ENCODE measurements around the gene GPR171. TPM values are rescaled to one million over a fixed set of nuclear protein-coding genes. Genes with fewer than 3 reads are reported as not detected.

The GPR171 gene
- total and polyA plus RNA-seq, 10 donors = 2.7 to 40.4 (median 11.1) TPM

- no peak overlapping the region for H3K4me3 ChIP-seq
Measured at GRCh38 chr3:151228666-151229040, 25.6 kb upstream of the GPR171 start.

GRCh38 chr3:151227807-151228665 is 25.0 kb upstream of the GPR171 start:
- no peaks in the 10 kb centered on the region for H3K9me3 ChIP-seq
- 42 to 45% (median 43%) methylated on average over 9 of the region's 9 CpGs for WGBS, 5 donors
- peak overlapping the region in 5 of 8 donors; percentile 5 to 61 (median 39) for H3K27ac ChIP-seq
- H3K27me3 ChIP-seq (replicated peaks in 1 of 7) = no peaks in the 10 kb centered on the region
- H3K4me3 ChIP-seq = peak overlapping the region in 1 of 8 donors; percentile 21
- intact Hi-C loops (cut with DNase I; ENCODE audit: low total_unique reads) = loop anchor here (5.0 kb wide), 1 partner anchor 54 kb away; no protein-coding TSS in a partner anchor
- no peaks in the 10 kb centered on the region for H3K36me3 ChIP-seq
- peak; percentile 90 for DNase-seq
- peaks cover 7 to 64% (median 28%) of the 10 kb centered on the region in 6 donors for H3K4me1 ChIP-seq
- TF ChIP-seq POLR2AphosphoS5 (IDR thresholded peaks at IDR 0.05) (peak in 1 of 3 donors; percentile 8), CTCF (IDR thresholded peaks at IDR 0.05 in 8 of 11, conservative IDR thresholded peaks at IDR 0.05 in 3 of 11) (peak; percentile 84 to 96 (median 91)), POLR2A (IDR thresholded peaks at IDR 0.05) (no peak)

More at GRCh38 chr3:151228666-151229040, 25.6 kb upstream of the GPR171 start:
- no peak for TF ChIP-seq POLR2AphosphoS5 (IDR thresholded peaks at IDR 0.05)
- 59 to 100% (median 63%) methylated on average over 1 of the region's 1 CpG for WGBS, 5 donors
- Histone ChIP-seq H3K9me3 (no peaks in the 10 kb centered on the region), H3K36me3 (no peaks in the 10 kb centered on the region), H3K4me1 (peaks cover 7 to 64% (median 28%) of the 10 kb centered on the region in 6 donors), H3K27ac (peak overlapping the region in 5 of 8 donors; percentile 5 to 47 (median 24)), H3K27me3 (replicated peaks in 1 of 7) (no peaks in the 10 kb centered on the region)
- no peak for DNase-seq
- intact Hi-C loops (cut with DNase I; ENCODE audit: low total_unique reads) = loop anchor here (5.0 kb wide), 1 partner anchor 54 kb away; no protein-coding TSS in a partner anchor

- intact Hi-C loops (cut with DNase I; ENCODE audit: low total_unique reads) = loop anchor here (5.0 kb wide), 1 partner anchor 55 kb away; no protein-coding TSS in a partner anchor
- Histone ChIP-seq H3K4me1 (peaks cover 7 to 64% (median 28%) of the 10 kb centered on the region in 6 donors), H3K27ac (peak overlapping the region in 3 of 8 donors; percentile 39 to 61 (median 47))
Measured at GRCh38 chr3:151227266-151227806, 24.3 kb upstream of the GPR171 start.

GRCh38 chr3:151226825-151227224 is 23.8 kb upstream of the GPR171 start:
- WGBS, 5 donors = 76 to 91% (median 85%) methylated on average over 5 of the region's 5 CpGs
- Histone ChIP-seq H3K36me3 (no peaks in the 10 kb centered on the region), H3K4me3 (no peak overlapping the region), H3K4me1 (peaks cover 7 to 63% (median 28%) of the 10 kb centered on the region in 6 donors), H3K9me3 (no peaks in the 10 kb centered on the region), H3K27me3 (replicated peaks in 1 of 7) (no peaks in the 10 kb centered on the region), H3K27ac (peak overlapping the region in 2 of 8 donors; percentile 39 to 44)
- no peak for DNase-seq
- intact Hi-C loops (cut with DNase I; ENCODE audit: low total_unique reads) = loop anchor here (5.0 kb wide), 1 partner anchor 55 kb away; no protein-coding TSS in a partner anchor
- TF ChIP-seq POLR2A (IDR thresholded peaks at IDR 0.05) (no peak), CTCF (IDR thresholded peaks at IDR 0.05 in 8 of 11, conservative IDR thresholded peaks at IDR 0.05 in 3 of 11) (no peak), POLR2AphosphoS5 (IDR thresholded peaks at IDR 0.05) (no peak)

More at GRCh38 chr3:151227266-151227806, 24.3 kb upstream of the GPR171 start:
- Histone ChIP-seq H3K9me3 (no peaks in the 10 kb centered on the region), H3K27me3 (replicated peaks in 1 of 7) (no peaks in the 10 kb centered on the region), H3K4me3 (peak overlapping the region in 1 of 8 donors; percentile 21), H3K36me3 (no peaks in the 10 kb centered on the region)
- TF ChIP-seq CTCF (IDR thresholded peaks at IDR 0.05 in 8 of 11, conservative IDR thresholded peaks at IDR 0.05 in 3 of 11) (no peak), POLR2AphosphoS5 (IDR thresholded peaks at IDR 0.05) (no peak), POLR2A (IDR thresholded peaks at IDR 0.05) (no peak)
- DNase-seq = no peak
- 71 to 83% (median 78%) methylated on average over 6 of the region's 6 CpGs for WGBS, 5 donors

Measured in spleen (tissue), 11 donors.